ENCODE results near the gene NPPC.
"Not testable (repeated sequence)": the region's sequence is repeated elsewhere in the genome, so short reads cannot be mapped to it uniquely, and the experiment has no call there.

Gene NPPC

DNA sequence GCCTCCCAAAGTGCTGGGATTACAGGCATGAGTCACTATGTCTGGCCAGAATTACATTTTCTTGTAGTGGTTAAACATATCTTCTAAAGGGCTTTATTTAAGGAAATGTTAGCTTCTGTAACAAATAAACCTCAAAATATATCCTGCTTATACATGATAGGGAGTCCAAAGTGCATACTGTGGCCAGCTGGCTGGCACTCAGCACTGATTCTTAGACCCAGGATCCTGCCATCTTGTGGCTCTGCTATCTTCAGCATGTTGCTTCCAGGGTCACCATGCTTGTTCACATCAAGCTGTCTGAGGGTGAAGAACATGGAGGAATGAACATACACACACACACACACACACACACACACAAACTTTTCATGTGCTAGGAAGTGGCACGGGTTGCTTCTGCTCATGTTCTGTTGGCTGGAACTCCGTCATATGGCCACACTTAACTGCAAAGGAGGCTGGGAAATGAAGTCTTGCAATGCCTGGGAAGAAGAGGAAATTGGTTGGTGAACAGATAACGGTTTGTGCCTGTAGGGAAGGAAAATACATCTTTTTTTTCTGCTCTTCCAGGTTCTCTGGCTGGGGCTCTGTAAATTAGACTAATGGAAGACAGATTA lies 40.0 kb downstream of the NPPC start:
- DNase-seq (ENCODE audit: low spot score) = no peak

- DNase-seq (ENCODE audit: low spot score) = no peak
These were observed 41.6 kb downstream of the NPPC start for GRCh38 chr2:231884438-231885140.

GRCh38 chr2:231883468-231883881 lies 42.7 kb downstream of the NPPC start:
- no peak for DNase-seq (ENCODE audit: low spot score)

- DNase-seq (ENCODE audit: low spot score) = no peak
These were observed 43.5 kb downstream of the NPPC start for GRCh38 chr2:231882646-231883045.

- DNase-seq (ENCODE audit: low spot score) = not testable (repeated sequence)
These were observed 45.8 kb downstream of the NPPC start for GRCh38 chr2:231880371-231880770.

DNA sequence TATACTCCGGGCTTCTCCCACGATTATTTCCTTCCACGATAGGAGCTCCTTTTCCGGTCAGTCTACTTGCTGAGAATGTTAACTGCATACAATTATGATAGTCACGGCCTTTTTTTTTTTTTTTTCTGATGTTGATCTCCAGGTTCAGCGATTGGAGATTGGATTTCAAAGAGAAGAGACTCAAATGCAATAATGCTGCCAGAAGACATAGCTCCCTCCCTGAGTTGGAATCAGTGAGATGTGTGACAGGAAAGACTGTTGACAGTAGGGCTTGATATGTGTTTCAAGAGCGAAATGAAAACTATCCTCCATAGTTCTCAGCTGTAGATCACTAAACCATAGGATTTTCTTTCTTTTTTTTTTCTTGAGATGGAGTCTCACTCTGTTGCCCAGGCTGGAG lies 47.0 kb downstream of the NPPC start:
- DNase-seq (ENCODE audit: low spot score) = no peak

GRCh38 chr2:231877533-231878456 lies 48.4 kb downstream of the NPPC start:
- DNase-seq (ENCODE audit: low spot score) = no peak

DNA sequence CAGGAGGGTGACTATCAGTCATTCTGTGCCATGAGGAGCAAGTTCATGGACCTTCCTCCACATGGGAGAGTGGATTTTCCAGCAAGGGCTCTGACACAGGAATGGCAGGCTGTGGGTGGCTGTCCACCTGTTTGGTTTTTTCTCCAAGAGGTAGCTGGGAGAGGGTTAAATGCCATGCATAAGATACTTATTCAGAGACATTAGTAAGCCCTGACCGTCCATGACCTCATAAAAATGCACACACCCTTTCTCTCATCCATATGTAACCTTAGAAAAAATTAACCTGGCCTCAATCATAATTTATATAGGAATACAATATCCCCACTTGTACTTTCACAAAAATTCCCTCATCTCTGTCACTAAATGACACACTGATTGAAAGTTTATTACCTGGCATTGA lies 51.3 kb downstream of the NPPC start:
- DNase-seq (ENCODE audit: low spot score) = no peak
